NCI-H2171 treated with DMSO at 0.1 percent for 48 hours (cell line): ENCODE measurements around the gene FBN1.

Experiments
- DNase-seq: peaks from one replicate; lab custom pipeline; 2025; lab: John Stamatoyannopoulos, UW

Gene FBN1

GRCh38 chr15:48622237-48622636 is 23.3 kb downstream of the FBN1 start:
- no peak for DNase-seq

GRCh38 chr15:48619446-48619845 is 26.1 kb downstream of the FBN1 start:
- DNase-seq, result no peak

DNA sequence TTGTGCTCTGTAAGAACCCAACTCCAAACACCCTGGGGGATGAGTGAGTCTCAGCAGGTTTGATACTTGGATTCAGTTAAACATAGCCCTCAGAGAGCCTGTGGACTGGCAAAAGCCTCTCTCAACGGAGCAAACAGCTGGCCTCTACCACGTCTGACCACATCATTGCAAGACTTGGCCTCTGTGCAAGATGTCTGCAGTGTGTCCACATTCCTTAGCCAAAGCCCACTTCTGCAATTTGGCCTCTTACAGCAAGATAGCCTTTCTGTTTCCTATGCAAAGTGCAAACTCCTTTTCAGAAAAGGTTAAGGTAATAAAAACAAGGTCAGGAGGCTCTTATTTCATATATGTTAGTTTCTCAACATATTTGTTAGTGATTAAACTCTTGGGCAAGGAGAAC is 27.9 kb downstream of the FBN1 start:
- DNase-seq, result no peak

DNA sequence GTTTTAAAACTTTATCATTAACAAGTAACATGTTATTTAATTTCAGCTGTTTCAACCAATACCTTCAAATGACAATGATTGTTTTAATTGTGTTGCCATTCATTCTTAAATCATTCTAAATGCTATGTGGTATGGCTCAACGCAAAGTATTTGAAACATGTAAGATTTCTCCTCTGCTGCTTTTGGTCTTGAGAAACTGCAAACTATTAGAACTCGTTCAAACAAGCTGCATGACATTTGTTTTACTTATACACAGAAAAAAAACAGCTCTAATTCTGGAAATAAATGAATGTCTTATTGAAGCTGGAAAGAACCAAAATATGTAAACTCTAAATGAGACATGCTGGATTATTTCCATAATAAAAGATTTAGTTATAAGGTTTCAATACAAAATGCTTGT is 29.3 kb downstream of the FBN1 start:
- no peak for DNase-seq

DNA sequence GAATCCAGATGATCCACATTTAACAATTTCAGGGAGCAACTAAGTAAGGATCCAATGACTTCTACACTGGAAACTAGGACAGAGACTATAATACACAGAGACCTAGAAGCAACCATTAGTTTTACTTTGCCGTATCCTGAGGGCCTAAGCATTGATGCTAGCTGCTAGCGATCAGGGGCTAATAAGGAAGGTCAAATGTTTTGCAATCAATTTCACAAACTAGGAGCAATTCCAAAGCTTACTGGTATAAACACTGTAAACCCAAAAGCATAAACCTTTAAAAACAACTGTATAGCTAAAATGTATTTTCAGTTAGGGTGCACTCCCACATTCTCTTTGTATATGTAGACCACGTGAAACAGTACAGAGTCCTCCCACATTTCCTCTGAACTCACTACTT is 31.5 kb downstream of the FBN1 start:
- no peak for DNase-seq

DNA sequence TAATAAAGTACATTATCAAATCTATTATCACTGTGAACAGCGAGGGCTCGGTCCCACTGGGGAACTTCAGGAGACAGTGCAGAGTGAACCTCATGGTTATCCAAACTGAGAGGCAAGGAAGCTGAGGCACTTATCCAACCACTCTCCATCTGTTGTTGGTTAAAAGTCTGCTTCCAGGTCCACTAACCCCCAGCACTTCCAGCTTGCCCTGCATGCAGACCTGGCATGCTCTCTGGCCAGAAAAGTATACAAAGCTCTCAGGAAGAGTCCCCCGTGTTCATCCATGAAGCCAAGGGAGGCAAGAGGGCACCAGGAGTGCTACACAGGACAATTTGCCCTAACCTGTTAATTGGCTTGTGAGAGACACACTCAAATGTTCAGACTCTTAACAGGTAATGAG is 36.0 kb downstream of the FBN1 start:
- no peak for DNase-seq

- DNase-seq, result no peak
Measured at GRCh38 chr15:48607846-48608245, 37.7 kb downstream of the FBN1 start.

DNA sequence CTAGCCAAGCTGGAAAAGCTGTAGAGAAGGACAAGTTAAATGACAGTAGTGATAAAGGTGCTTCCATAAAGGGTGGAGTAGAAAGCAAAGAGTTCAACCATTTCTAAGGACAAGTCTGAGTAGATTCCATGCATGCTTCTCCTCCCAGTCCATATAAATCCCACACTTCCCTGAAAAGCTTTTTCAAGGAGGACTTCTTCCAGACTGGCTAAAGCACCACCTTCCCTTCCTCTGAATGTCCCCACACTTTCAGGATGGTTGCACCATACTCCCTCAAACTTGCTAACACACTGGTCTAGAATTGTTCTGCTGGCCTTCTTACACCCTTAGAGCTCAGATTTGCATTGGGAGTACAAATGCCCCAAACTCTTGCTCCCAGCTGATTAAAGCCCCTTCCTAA is 40.9 kb downstream of the FBN1 start:
- DNase-seq, result no peak

GRCh38 chr15:48603922-48604321 is 41.6 kb downstream of the FBN1 start:
- DNase-seq, result no peak

DNA sequence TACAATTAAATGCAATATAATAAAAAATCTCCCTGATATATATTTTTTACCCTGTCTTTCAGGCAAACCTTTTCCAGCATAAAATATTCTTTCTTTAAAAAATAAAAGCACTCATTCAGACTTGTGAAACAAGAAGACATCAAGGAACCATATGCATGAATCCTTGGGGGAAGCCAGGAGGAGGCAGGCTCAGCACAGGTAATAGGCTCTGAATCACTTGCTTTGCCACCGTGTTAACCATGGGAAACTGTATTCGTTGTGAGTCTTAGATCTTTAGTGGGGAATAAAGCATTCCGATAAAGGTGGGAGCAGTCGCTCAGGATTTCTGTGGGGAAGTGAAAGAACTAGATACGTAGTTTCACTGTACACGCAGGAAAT is 42.4 kb downstream of the FBN1 start:
- DNase-seq, result no peak

DNA sequence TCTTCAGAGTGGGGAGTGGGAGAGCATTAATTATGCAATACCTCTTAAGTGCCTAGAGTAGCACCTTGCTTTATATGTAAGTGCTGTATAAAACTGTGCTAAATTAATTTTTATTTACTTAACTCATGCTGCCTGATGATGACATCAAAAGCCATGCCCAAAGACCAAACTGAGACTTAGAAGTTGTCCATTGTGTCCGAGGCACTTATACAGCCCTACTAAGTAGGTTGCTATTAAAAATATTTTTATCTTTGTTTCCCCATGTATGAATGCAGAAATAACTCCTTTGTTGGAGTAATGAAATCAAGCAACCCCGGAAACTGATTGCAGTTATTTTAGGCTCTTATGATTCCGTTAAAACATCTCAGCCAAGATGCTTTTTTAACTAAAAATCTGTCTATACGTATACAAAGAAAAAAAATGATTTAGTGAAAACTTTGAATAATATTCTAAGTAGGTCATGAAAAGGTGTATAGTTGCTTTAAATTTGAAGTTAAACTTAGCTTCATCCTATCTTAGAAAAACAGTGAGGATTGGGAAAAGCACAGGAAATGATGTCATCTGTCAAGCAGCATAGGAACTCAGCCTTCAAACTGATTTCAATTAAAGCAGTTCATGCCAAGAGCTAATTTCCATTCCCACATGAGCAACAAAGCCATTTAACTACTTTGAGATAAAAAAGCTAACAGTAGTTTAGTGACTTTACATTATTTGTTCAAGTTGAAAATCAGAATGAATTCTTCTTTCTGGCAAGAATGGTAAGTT is 43.0 kb downstream of the FBN1 start:
- no peak for DNase-seq

- no peak for DNase-seq
Measured at GRCh38 chr15:48601095-48601494, 44.4 kb downstream of the FBN1 start.

DNA sequence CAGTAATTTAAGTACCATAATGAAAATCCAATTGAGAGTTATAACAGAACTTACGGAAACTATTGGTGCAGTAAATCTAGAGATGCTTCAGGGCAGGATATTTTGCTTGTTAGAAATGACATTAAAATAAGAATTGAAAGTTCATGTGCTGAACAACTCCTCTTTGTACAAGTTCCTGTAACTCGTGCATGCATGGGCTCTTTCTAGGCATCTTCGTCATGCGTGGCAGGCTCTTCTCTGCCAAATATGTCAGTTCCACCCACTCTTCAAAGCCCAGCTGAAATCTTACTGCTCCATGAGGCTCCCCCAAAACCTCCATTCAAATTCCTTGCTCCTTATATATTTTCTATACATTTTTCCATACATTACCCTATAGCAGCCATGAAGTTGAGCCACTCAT is 48.7 kb downstream of the FBN1 start:
- no peak for DNase-seq

- no peak for DNase-seq
Measured at GRCh38 chr15:48596415-48596814, 49.1 kb downstream of the FBN1 start.

DNA sequence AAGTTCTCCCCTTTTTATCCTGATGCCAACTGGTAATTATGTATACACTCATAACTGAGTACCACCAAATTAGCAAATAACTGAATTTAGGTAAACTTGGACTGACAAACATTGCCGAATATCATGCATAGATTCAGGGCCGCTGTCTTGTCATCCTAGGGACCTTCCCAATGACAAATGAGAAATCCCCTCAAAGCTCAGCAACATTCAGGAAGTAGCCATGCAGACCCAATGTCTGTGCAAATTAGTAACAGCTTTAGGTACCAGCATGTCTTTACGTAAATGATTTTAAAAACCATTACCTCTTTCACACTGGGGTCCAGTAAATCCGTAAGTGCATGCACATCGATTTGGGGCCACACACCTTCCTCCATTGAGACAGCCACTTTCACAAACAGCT is 49.5 kb downstream of the FBN1 start:
- no peak for DNase-seq

DNA sequence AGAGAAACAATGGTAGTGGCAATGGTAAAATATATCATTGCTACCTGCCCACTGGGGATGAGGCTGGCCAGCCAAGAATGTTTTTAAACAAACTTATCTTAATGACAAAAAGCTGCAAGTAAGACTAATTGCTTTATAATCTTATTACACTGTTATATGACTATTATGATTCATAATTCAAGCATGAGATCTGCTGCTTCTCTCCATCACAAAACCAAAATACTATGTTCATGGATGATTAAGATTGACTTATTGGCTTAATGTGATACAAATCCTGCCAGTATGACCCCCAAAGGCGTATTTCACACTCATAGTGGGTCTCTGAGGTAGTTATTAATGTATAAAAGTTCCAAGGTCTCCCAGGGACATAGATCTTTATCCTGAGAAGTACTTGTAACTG is 52.6 kb downstream of the FBN1 start:
- no peak for DNase-seq

DNA sequence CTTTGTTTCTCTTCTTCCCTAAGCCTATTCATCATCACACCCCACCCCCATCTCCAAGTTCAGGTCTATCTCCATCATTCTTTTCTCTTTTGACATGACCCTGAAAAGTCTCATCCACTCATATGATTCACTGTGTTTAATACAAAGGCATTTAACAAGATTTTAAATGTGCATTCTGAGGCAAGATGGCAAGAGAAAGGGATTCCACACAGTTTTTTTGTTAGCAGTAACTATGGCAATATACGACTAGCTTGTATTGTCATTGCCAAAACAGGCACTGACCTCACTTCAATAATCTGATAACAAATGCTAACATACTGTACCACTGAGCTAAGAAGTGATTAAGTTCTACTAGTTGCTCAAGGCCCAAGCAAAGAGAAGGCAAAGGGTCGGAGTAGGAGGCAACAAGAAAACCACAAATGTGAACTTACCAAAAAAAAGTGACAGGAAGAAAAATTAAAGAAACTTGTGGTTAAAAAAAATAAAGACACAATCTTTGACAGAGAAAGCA is 53.2 kb downstream of the FBN1 start:
- no peak for DNase-seq

- no peak for DNase-seq
Measured at GRCh38 chr15:48590723-48591122, 54.8 kb downstream of the FBN1 start.

GRCh38 chr15:48584812-48585563 is 60.5 kb downstream of the FBN1 start:
- DNase-seq, result no peak

DNA sequence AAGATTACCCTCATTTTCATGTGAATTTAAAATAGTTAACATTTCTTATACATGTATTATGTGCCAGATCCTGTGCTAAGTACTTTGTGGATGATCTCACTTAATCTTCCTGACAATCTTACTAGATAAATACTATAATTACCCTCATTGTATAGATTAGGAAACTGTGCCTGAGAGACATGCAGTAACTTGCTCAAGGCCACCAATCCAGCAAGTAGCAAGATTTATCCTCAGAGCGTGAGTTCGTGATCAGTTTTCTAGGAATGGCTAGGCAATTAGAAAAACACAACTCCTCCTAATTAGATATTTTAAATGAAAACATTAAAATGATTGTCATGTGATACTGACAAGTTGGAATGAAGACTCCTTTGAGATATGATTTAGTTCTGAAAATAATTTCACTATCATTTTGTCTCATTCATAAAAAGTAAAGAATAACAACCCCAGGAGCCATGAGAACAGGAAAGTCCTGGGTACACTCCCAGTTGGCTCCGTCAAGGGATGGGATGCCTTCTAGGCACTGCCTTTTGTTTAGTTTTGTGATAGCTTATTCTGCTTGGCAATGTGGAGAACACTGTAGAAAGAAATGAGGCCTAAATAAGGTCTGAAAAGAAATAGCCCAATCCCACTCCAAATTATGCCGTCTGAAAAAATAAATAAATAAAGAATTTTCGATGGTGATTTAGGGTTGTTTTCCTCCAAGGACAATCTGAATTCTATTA is 61.3 kb downstream of the FBN1 start:
- no peak for DNase-seq

- DNase-seq, result peak; percentile 12
Measured at GRCh38 chr15:48582452-48583247, 62.9 kb downstream of the FBN1 start.

GRCh38 chr15:48581219-48581618 is 64.3 kb downstream of the FBN1 start:
- DNase-seq, result no peak
